Measurements from ENCODE around the gene TRAF6. TPM values are rescaled to one million over a fixed set of nuclear protein-coding genes. Genes with fewer than 3 reads are reported as not detected.

TRAF6 gene
- total RNA-seq, 1 donor from 2014 or later: 15.9 TPM

- no peak for DNase-seq (ENCODE audit: low read depth)
- H3K27me3 ChIP-seq (ENCODE audit: control insufficient read depth, insufficient read depth, low read length): no peaks in the 10 kb centered on the region
- H3K4me3 ChIP-seq (ENCODE audit: low read depth, low read length): no peak overlapping the region
- no peaks in the 10 kb centered on the region for H3K36me3 ChIP-seq (ENCODE audit: control insufficient read depth, insufficient read depth, low read length)
- TF ChIP-seq CTCF (IDR thresholded peaks at IDR 0.05; ENCODE audit: insufficient read depth, low read length, poor library complexity, severe bottlenecking): no peak
Measured at GRCh38 chr11:36499315-36499714, 10.8 kb downstream of the TRAF6 start.

- Histone ChIP-seq H3K27me3 (ENCODE audit: control insufficient read depth, insufficient read depth, low read length) (no peaks in the 10 kb centered on the region), H3K36me3 (ENCODE audit: control insufficient read depth, insufficient read depth, low read length) (no peaks in the 10 kb centered on the region), H3K4me3 (ENCODE audit: low read depth, low read length) (no peak overlapping the region)
- DNase-seq (ENCODE audit: low read depth): no peak
- no peak for TF ChIP-seq CTCF (IDR thresholded peaks at IDR 0.05; ENCODE audit: insufficient read depth, low read length, poor library complexity, severe bottlenecking)
Measured at GRCh38 chr11:36498721-36499120, 11.4 kb downstream of the TRAF6 start.

- H3K36me3 ChIP-seq (ENCODE audit: control insufficient read depth, insufficient read depth, low read length): peaks cover 2% of the 10 kb centered on the region
- no peaks in the 10 kb centered on the region for H3K27me3 ChIP-seq (ENCODE audit: control insufficient read depth, insufficient read depth, low read length)
- TF ChIP-seq CTCF (IDR thresholded peaks at IDR 0.05; ENCODE audit: insufficient read depth, low read length, poor library complexity, severe bottlenecking): no peak
- no peak overlapping the region for H3K4me3 ChIP-seq (ENCODE audit: low read depth, low read length)
- no peak for DNase-seq (ENCODE audit: low read depth)
Measured at GRCh38 chr11:36493332-36493731, 16.7 kb downstream of the TRAF6 start.

- Histone ChIP-seq H3K36me3 (ENCODE audit: control insufficient read depth, insufficient read depth, low read length) (peaks cover 2% of the 10 kb centered on the region), H3K27me3 (ENCODE audit: control insufficient read depth, insufficient read depth, low read length) (no peaks in the 10 kb centered on the region), H3K4me3 (ENCODE audit: low read depth, low read length) (no peak overlapping the region)
- no peak for DNase-seq (ENCODE audit: low read depth)
- peak; percentile 76 for TF ChIP-seq CTCF (IDR thresholded peaks at IDR 0.05; ENCODE audit: insufficient read depth, low read length, poor library complexity, severe bottlenecking)
Measured at GRCh38 chr11:36492724-36493304, 17.3 kb downstream of the TRAF6 start.

- no peak overlapping the region for H3K4me3 ChIP-seq (ENCODE audit: low read depth, low read length)
- H3K36me3 ChIP-seq (ENCODE audit: control insufficient read depth, insufficient read depth, low read length): peaks cover 2% of the 10 kb centered on the region
- DNase-seq (ENCODE audit: low read depth): no peak
- H3K27me3 ChIP-seq (ENCODE audit: control insufficient read depth, insufficient read depth, low read length): no peaks in the 10 kb centered on the region
- TF ChIP-seq CTCF (IDR thresholded peaks at IDR 0.05; ENCODE audit: insufficient read depth, low read length, poor library complexity, severe bottlenecking): no peak
Measured at GRCh38 chr11:36490026-36490806, 19.9 kb downstream of the TRAF6 start.

Measured in kidney epithelial cell (primary cell).